Stimulated activated CD4-positive, alpha-beta T cell treated with anti-CD3 and anti-CD28 coated beads, Interleukin-12 subunit alpha, Interleukin-12 subunit beta, amount 100 ng/mL, for 48 hours (primary cell): ENCODE results near the gene KHDRBS2.
"Not testable (repeated sequence)": the region's sequence is repeated elsewhere in the genome, so short reads cannot be mapped to it uniquely, and the experiment has no call there.

Experiments used
- DNase-seq, 3 donors: peaks; one replicate each; pipeline ENCODE4 v3.0.0-alpha.2; 2020; ENCODE audit warnings: low read depth in 2 of 3, low spot score in 1 of 3

KHDRBS2 gene

GRCh38 chr6:61869632-61870400, 416.2 kb downstream of the KHDRBS2 start:
- no peak for DNase-seq

DNA sequence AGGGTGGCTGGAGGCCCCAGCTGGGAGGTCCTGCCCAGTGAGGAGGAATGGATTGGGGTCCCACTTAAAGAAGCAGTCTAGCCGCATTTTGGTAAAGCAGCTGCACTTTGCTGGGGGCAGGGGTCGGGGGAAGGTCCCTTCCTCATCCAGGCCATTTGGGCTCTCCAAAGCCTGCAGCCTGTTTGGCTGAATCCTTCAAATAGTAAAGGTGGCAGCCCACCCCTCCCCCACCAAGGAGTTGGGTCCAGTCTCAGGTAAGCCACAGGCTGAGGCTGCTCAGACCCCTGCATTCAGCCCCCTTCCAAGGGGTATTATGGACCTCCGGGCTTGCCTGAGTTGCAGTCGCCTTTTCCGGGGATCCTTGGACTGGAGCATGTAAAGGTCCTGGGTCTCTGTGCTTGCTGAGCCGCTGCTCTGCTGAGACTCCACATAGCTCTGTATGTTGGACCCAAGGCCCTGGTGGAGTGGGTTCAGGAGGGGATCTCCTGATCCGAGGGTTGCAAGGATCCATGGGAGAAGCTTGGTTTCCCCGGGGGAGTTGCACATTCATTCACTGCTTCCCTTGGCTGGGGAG, 417.4 kb downstream of the KHDRBS2 start:
- DNase-seq = no peak

DNA sequence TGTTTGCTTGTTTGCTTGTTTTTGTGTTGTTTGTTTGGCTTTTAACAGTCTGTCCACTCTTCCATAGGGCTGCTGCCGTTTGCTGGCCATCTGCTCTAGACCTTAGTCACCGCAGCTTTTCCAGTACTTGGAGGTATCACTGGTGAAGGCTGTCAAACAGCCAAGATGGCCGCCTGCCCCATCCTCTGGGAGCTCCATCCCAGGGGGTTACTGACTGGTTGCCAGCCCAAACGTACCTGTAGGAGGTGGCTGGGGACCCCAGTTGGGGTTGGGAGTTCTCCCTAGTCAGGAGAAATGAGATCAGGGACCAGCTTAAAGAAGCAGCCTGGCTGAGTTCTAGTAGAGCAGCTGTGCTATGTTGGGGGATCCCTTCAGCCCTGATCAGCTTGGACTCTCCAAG, 418.4 kb downstream of the KHDRBS2 start:
- DNase-seq = no peak

- DNase-seq = no peak
These were observed 428.5 kb downstream of the KHDRBS2 start for GRCh38 chr6:61857541-61857940.

DNA sequence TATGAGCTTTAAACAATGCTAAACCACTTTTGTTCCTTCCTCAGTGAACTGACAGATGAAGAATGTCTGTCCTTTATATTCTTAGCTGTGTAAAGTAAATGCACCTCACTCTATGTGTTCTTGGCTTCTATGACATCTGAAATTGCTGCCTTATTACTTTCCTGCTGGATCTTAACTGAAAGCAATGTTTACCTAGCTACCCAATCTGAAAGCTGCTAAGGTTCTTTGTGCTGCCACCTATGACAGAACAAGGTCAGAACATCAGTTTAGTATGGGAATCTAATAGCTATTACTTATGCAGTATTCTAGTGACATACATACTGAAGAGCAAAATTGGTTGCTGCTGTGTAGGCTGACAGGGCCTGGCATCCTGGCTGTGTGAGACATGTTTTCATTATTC, 444.1 kb downstream of the KHDRBS2 start:
- DNase-seq = no peak

DNA sequence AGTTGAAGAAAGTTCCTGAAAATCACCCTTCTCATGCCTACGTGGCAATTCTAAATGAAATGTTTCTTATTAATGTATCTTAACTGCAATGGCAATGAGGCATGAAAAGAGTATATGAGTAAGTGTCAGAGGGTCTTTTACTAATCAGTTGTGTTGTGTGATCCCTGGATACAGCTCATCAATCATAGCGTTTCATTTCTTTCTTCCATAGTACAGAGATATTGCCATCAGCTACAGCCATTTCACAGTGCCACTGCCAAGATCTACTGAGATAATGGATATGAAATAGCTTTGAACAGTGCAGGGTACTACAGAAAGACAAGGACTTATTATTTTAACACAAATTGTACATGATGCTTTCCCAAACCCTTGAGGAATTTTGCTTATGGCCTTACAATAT, 450.8 kb downstream of the KHDRBS2 start:
- DNase-seq = no peak

DNA sequence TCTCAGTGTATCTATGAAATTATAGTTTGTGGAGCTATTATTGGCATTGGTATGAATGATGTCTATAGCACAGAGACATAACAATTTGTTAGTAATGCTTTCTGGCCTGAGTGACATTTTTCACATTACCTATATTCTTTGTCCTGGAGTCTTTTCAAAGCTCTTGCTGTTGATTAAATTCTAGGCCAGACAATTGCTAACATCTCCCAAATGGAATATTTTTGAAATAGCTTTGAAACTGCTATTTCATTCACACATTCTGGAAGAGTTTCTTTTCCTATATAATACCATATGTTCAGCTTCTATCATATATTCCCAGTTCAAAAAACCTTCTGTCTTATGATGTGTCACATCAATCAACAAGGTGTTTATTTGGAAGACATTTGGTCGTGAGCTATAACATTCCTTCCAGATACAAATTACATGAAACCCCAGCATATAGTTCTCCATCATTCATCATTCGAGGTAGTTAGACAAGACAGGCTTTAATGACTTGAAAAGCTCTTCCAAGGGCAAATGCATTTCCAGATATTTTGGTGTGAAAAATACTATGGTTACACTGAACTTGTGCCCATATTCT, 452.8 kb downstream of the KHDRBS2 start:
- DNase-seq = no peak

GRCh38 chr6:61817716-61818115, 468.3 kb downstream of the KHDRBS2 start:
- DNase-seq = no peak

DNA sequence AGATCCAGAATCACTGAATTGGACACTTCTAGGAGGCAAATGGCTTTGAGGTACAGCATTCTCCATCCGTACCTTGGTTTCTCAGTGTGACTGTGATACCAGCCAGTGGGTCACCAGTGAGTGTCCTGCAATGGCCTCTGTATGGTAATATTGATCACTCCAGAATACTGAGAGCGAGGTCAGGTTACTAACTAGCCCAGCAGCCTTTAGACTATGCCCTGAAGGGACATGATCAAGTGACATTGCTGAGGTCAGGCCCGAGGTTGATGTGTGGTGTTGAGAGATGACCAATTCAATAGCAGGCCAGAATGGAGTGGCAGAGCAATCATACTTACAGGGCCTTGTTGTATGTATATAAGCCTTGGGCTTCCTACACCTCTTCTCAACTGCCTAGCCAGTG, 476.0 kb downstream of the KHDRBS2 start:
- no peak for DNase-seq

- no peak for DNase-seq
These were observed 476.9 kb downstream of the KHDRBS2 start for GRCh38 chr6:61809004-61809595.

DNA sequence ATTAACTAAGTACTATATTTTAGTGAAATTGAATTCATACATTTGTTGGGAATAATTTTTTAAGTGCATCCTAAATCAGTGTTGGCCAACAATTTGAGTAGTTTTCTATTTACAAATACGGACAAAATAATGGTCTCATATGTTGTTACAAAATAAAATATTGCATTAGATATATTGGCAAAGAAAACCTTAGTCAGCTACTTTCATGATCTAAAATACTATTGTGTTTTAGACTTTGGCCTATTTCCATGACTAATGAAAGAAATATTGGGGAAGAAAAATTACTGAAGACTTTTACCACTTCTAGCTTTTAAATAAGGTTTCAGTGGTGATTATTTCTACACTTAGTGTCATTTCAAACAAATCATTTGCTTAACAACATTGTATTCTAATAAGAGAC, 498.0 kb downstream of the KHDRBS2 start:
- DNase-seq = no peak

- not testable (repeated sequence) for DNase-seq
These were observed 516.6 kb downstream of the KHDRBS2 start for GRCh38 chr6:61769446-61769845.

GRCh38 chr6:61755739-61756138, 530.3 kb downstream of the KHDRBS2 start:
- no peak for DNase-seq

DNA sequence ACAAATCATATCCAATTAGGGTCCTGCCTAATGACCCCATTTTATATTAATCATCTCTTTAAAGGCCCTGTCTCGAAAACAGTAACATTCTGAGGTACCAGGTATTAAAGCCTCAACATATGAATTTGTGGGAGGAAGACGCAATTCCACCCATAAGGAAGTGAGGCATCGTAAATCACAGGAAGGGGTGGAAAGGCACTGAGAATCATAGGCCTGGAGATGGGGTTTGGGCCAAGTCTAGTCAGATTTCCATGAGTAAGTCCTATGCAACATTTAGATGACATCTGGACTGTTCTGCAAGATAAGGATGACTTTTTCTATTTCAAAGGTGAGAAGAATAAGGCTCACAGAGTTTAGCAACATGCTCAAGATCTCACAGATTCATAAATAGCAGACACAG, 534.0 kb downstream of the KHDRBS2 start:
- no peak for DNase-seq

DNA sequence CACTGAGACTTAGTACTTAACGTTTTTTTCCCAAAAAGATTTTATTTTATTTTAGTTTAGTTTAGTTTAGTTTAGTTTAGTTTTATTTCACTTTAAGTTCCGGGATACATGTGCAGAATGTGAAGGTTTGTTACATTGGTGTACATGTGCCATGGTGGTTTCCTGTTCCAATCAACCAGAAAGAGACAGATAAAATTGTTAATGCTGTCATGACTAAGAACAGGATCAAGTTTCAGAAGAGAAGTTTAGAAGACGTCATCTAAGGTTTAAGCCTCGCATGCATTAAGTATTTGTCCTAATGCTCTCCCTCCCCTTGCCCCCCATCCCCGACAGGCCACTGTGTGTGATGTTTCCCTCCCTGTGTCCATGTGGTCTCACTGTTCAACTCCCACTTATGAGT, 540.0 kb downstream of the KHDRBS2 start:
- no peak for DNase-seq

DNA sequence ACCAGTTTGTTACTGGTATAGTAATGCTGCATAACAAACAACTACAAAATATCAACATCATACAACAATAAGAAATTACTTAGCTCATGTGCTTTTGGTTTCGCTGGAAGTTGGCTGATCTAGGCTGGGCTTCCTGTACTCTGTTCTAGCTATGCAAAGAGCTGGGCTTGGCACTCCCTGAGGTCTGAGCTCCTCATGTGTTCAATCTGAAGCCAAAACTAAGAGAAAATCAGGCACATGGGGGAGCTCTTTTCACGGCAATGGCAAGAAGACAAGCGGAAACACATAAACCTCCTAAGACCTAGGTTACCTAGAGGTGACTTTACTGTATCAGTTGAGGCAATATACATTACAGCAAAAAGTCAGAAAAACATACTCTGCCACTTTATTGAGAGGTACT, 574.2 kb downstream of the KHDRBS2 start:
- DNase-seq = no peak

GRCh38 chr6:61688165-61688564, 597.9 kb downstream of the KHDRBS2 start:
- DNase-seq = no peak

DNA sequence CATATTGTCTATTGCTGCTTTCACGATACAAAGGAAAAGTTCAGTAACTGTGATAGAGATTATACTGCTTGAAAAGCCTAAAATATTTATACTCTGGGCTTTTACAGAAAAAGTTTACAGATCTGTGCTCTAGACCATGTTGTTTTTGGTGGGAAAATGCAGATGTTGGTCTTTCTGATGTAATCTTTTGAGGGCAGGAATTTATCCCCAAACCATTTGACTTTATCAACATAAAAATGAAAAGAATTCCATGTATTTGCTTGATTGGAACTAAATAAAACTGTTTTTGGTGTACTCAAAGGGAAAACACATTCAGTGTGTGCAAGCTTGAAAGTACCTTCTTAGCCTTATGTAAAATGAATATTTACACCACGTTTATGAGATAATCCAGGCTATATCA, 603.5 kb downstream of the KHDRBS2 start:
- no peak for DNase-seq

DNA sequence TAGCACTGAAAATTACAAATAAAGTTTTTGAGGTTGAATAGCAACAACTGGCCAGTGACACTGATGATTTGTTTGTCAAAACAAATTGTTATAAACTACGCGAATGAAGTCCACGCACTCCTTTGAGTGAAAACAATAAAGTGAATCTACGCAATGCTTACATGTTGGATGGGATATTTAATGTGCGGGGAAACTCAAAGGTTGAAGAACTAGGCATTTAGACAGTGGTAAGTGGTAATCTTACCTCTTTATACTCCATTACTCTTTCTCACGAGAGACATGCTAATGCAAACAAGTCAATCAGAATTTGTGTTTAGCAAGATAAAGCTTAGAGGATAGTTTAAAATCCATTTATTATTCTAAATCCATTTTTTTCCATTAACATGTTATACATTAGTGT, 606.4 kb downstream of the KHDRBS2 start:
- no peak for DNase-seq

- no peak for DNase-seq
These were observed 610.3 kb downstream of the KHDRBS2 start for GRCh38 chr6:61675734-61676133.

- no peak for DNase-seq
These were observed 636.2 kb downstream of the KHDRBS2 start for GRCh38 chr6:61649845-61650244.

DNA sequence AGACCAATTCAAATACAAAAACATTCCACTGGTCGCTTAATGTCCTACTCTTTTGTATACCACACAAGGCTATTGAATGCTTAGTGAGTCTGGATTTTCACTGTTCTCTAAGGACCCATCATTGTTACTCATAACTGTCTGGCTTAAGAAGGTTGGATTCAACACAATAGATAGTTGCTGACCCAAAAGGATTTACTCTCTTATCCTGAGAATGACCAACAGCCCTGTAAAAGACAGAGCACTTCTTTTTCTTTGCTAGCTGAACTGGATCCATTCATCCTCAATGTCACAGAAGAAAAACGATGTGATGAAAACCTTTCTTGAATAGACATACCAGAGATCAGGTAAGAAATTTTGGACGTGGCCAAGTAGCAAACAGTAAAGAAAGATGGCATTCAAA, 645.6 kb downstream of the KHDRBS2 start:
- DNase-seq = no peak
